SKM-1 treated with dmso at 0.1 percent for 144 hours (cell line): Measurements from ENCODE around the gene TIGD3.

Experiments
- DNase-seq: peaks from one replicate; lab custom pipeline; 2025; ENCODE audit not compliant: unreplicated experiment; lab: John Stamatoyannopoulos, UW

TIGD3 gene

GRCh38 chr11:65404638-65405339, 50.2 kb downstream of the TIGD3 start:
- no peak for DNase-seq
